ENCODE data around the gene F7.
"Not testable (repeated sequence)": the region's sequence is repeated elsewhere in the genome, so short reads cannot be mapped to it uniquely, and the experiment has no call there.

F7 gene

DNA sequence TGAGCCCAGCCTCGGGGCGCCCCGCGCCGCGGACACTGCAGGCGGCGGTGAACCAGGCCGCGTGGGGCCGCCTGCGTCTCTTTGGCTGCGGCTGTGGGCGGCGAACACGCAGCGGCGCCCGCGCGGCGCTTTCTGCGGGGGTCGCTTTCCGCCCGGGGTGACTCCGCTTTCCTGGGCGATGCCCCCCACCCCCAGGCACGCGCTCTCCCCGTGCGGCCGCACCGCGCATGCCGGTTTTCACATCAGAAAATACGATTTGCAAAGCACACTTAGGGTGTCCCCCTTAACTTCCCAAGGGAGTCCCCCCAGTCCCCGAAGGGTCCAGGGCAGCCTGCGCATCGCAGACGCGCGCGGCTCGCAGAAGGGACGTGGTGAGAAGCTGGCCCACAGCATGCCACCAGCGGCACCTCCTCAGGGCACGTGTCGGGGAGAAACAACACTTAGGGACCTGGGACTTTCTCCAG is 5.3 kb downstream of the F7 start:
- Histone ChIP-seq H3K9me3 (ENCODE audit: low read length) (no peaks in the 10 kb centered on the region), H3K9ac (ENCODE audit: low read length) (no peak overlapping the region), H3K4me1 (ENCODE audit: insufficient read depth, low read length) (no peaks in the 10 kb centered on the region), H3K36me3 (ENCODE audit: insufficient read depth, low read length) (no peaks in the 10 kb centered on the region), H3K27ac (ENCODE audit: low read depth, low read length) (no peak overlapping the region), H3K27me3 (ENCODE audit: control insufficient read depth in 1 of 2, insufficient read depth in 2 of 2, low read length in 2 of 2) (peaks cover 6 to 22% of the 10 kb centered on the region in 2 donors), H3K4me3 (ENCODE audit: low read depth in 1 of 2, low read length in 2 of 2) (no peak overlapping the region)

DNA sequence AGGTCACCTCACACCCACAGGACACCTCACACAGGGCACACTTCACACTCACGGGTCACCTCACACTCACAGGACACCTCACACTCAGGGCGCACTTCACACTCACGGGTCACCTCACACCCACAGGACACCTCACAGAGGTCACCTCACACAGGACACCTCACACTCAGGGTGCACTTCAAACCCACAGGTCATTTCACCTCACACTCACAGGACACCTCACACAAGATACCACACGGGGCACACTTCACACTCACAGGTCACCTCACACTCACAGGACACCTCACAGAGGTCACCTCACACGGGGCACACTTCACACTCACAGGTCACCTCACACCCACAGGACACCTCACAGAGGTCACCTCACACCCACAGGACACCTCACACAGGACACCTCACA is 6.2 kb downstream of the F7 start:
- not testable (repeated sequence) for H3K9me3 ChIP-seq (ENCODE audit: low read length); H3K4me3 ChIP-seq (ENCODE audit: low read depth in 1 of 2, low read length in 2 of 2)

DNA sequence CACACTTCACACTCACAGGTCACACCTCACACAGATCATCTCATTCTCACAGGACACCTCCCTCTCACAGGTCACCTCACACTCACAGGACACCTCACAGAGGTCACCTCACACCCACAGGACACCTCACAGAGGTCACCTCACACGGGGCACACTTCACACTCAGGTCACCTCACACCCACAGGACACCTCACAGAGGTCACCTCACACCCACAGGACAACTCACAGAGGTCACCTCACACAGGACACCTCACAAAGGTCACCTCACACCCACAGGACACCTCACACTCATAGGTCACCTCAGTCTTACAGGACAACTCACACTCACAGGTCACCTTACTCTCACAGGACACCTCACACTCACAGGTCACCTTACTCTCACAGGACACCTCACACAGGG is 6.9 kb downstream of the F7 start:
- not testable (repeated sequence) for H3K9me3 ChIP-seq (ENCODE audit: low read length); H3K36me3 ChIP-seq (ENCODE audit: insufficient read depth, low read length); H3K9ac ChIP-seq (ENCODE audit: low read length); H3K4me1 ChIP-seq (ENCODE audit: insufficient read depth, low read length); H3K4me3 ChIP-seq (ENCODE audit: low read depth in 1 of 2, low read length in 2 of 2); H3K27ac ChIP-seq (ENCODE audit: low read depth, low read length)
- H3K27me3 ChIP-seq (ENCODE audit: control insufficient read depth in 1 of 2, insufficient read depth in 2 of 2, low read length in 2 of 2), result peaks cover 6 to 22% of the 10 kb centered on the region in 2 donors

More for the DNA sequence above, 6.2 kb downstream of the F7 start:
- not testable (repeated sequence) for H3K27ac ChIP-seq (ENCODE audit: low read depth, low read length); H3K36me3 ChIP-seq (ENCODE audit: insufficient read depth, low read length); H3K4me1 ChIP-seq (ENCODE audit: insufficient read depth, low read length); H3K9ac ChIP-seq (ENCODE audit: low read length)
- peaks cover 6 to 22% of the 10 kb centered on the region in 2 donors for H3K27me3 ChIP-seq (ENCODE audit: control insufficient read depth in 1 of 2, insufficient read depth in 2 of 2, low read length in 2 of 2)

DNA sequence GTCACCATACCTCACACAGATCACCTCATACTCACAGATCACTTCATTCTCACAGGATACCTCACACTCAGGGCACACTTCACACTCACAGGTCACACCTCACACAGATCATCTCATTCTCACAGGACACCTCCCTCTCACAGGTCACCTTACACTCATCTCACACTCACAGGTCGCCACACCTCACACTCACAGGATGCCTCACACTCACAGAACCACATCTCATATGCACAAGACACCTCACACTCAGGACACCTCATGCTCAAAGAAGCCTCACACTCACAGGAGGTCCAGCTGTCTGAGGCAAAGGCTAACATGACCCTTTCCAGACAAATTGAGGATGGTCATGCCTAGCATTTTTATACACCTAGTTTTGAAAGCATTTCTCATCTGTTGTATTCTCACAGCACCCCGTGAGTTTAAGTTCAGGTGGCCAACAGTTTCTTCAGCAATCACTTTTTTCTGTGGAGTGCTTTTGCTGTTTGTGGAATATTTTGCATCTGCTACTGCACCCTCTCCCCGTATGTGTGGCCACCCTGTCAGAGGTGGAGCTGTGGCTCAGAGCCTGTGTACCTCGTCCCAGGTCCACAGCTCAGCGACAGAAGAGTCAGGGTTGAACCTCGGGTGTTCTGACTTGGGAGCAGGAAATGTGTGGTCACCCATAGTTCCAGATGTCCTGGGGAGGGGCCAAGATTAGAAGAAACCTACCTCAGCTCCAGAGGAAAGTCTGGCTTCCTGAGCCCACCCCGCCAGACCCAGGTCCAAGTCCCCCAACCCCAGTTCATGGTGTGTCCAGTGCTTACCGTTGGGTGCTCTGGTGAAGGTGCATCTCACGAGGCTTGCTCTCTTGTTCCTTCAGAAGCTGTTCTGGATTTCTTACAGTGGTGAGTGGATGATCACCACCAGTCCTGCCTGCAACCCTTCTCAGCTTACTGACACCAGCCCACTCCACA is 7.6 kb downstream of the F7 start:
- no peak overlapping the region for H3K4me3 ChIP-seq (ENCODE audit: low read depth in 1 of 2, low read length in 2 of 2)
- no peaks in the 10 kb centered on the region for H3K9me3 ChIP-seq (ENCODE audit: low read length)
- no peak overlapping the region for H3K9ac ChIP-seq (ENCODE audit: low read length)
- no peaks in the 10 kb centered on the region for H3K36me3 ChIP-seq (ENCODE audit: insufficient read depth, low read length)
- no peak overlapping the region for H3K27ac ChIP-seq (ENCODE audit: low read depth, low read length)
- H3K4me1 ChIP-seq (ENCODE audit: insufficient read depth, low read length), result no peaks in the 10 kb centered on the region
- H3K27me3 ChIP-seq (ENCODE audit: control insufficient read depth in 1 of 2, insufficient read depth in 2 of 2, low read length in 2 of 2), result peaks cover 6 to 22% of the 10 kb centered on the region in 2 donors

DNA sequence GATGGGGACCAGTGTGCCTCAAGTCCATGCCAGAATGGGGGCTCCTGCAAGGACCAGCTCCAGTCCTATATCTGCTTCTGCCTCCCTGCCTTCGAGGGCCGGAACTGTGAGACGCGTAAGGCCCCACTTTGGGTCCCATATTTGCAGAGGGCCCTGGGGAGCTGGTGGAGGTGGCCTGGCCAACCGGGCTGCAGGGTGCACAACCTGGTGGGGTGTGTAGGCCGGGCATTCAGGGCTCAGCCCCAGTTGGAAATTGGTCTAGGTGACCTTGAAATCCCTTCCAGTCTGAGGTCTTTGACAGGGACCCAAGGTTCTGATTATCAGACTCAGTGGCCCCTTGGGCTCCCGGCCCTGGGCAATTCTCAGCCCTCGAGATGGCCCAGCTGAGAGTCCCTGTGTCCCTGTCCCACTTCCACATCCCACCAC is 8.3 kb downstream of the F7 start:
- H3K36me3 ChIP-seq (ENCODE audit: insufficient read depth, low read length), result no peaks in the 10 kb centered on the region
- H3K27me3 ChIP-seq (ENCODE audit: control insufficient read depth in 1 of 2, insufficient read depth in 2 of 2, low read length in 2 of 2), result peaks cover 6 to 22% of the 10 kb centered on the region in 2 donors
- H3K4me1 ChIP-seq (ENCODE audit: insufficient read depth, low read length), result no peaks in the 10 kb centered on the region
- no peak overlapping the region for H3K27ac ChIP-seq (ENCODE audit: low read depth, low read length)
- H3K9me3 ChIP-seq (ENCODE audit: low read length), result no peaks in the 10 kb centered on the region
- no peak overlapping the region for H3K4me3 ChIP-seq (ENCODE audit: low read depth in 1 of 2, low read length in 2 of 2)
- H3K9ac ChIP-seq (ENCODE audit: low read length), result no peak overlapping the region

DNA sequence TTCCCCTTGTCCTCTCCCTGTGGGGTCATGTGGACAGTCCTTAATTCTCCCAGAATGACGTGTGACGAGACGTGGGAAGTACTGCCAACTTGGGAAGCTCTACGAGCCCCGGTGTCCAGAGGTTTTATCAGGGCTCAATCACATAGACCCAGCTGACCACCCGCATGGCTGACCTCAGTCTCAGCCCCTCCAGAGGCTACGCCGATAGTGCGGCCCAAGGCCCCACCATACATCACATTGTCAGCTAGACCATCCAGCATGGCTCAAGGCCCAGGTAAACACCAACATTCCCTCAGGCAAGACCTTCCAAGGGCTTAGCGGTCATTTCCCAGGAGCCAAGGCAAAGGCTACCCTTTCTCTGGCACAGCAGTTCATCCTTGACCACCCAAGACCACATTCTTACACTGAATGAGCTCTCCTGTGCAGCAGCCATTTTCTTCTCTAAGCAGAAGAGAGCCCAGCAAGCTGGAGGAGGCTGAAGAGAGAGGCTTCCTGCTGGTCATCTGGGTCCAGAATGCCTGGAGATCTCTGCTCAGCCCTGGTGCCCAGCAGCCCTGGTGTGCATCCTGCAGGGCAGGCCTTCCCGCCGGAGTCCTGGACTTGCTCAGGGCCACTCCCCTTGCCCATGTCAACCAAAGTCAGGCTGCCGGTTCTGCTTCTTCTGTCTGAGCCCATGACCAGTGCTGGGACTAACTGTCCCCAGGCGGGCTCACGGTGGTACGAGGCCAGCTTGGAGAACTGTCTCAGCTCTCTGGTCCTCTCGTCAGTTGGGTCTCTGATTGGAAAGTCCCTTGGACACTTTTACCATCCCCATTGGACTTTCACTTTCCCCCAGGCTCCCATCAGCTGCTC is 9.1 kb downstream of the F7 start:
- Histone ChIP-seq H3K4me3 (ENCODE audit: low read depth in 1 of 2, low read length in 2 of 2) (no peak overlapping the region), H3K4me1 (ENCODE audit: insufficient read depth, low read length) (no peaks in the 10 kb centered on the region), H3K9me3 (ENCODE audit: low read length) (no peaks in the 10 kb centered on the region), H3K27me3 (ENCODE audit: control insufficient read depth in 1 of 2, insufficient read depth in 2 of 2, low read length in 2 of 2) (peaks cover 6 to 14% of the 10 kb centered on the region in 2 donors), H3K9ac (ENCODE audit: low read length) (no peak overlapping the region), H3K36me3 (ENCODE audit: insufficient read depth, low read length) (no peaks in the 10 kb centered on the region), H3K27ac (ENCODE audit: low read depth, low read length) (no peak overlapping the region)

DNA sequence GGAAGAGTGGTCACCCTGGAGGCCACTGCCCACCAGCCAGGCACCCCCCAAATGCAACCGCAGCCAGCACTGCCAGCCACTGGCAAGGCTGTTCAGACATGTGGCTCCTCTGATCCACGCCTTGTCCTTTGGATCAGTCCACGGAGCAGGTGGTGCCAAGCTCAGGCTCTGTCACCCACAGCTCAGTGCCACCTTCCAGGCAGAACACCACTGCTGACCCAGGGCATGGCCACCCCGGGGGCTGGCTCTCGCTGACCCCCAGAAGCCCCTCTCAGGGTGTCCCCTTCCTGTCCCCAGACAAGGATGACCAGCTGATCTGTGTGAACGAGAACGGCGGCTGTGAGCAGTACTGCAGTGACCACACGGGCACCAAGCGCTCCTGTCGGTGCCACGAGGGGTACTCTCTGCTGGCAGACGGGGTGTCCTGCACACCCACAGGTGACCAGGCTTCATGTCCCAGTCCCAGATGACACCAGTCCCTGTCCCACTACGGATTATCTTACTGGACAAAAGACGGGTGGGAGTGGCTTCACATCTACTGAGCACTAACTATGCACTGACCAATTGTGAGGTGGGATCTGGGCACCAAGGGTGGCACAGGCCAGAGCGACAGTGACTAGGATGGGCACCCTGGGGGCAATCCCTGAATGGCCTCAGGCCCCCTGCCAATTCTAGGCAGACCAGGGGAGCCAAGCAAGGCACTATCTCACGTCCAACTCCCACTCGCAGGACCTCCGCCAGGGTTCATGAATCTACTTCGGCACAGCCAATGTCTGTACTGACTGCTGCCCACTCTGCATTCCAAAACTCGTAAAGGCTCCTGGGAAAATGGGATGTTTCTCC is 10.0 kb downstream of the F7 start:
- Histone ChIP-seq H3K27ac (ENCODE audit: low read depth, low read length) (no peak overlapping the region), H3K9ac (ENCODE audit: low read length) (no peak overlapping the region), H3K4me3 (ENCODE audit: low read depth in 1 of 2, low read length in 2 of 2) (no peak overlapping the region), H3K4me1 (ENCODE audit: insufficient read depth, low read length) (no peaks in the 10 kb centered on the region), H3K36me3 (ENCODE audit: insufficient read depth, low read length) (no peaks in the 10 kb centered on the region), H3K9me3 (ENCODE audit: low read length) (no peaks in the 10 kb centered on the region), H3K27me3 (ENCODE audit: control insufficient read depth in 1 of 2, insufficient read depth in 2 of 2, low read length in 2 of 2) (peaks cover 6% of the 10 kb centered on the region in 2 donors)

DNA sequence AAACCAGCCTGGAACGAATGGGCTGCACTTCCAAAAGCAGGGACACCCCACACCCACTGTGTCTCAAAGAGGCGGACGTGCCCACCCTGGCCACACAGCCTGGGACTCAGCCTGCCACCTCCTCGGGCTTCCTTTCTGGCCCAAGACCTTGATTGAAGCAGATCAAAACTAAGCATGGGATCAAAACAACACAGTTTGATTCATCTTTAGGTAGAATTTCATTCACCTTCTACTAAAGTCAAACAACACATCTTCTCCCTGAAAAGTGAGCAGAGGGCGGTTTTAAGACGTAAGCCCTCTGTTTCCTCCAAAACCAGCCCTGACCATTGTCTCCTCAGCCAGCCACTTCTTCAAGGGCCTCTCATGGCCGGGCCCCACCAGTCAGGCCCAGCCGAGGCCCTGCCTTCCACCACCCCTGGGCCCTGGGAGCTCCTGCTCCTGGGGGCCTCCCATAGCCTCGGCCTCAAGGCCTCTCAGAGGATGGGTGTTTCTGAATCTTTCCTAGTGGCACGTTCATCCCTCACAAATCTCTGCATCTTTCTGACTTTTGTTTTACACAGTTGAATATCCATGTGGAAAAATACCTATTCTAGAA is 10.7 kb downstream of the F7 start:
- H3K4me3 ChIP-seq (ENCODE audit: low read depth in 1 of 2, low read length in 2 of 2), result no peak overlapping the region
- H3K27me3 ChIP-seq (ENCODE audit: control insufficient read depth in 1 of 2, insufficient read depth in 2 of 2, low read length in 2 of 2), result peaks cover 0 to under 1% of the 10 kb centered on the region in 2 donors
- no peak overlapping the region for H3K9ac ChIP-seq (ENCODE audit: low read length)
- H3K36me3 ChIP-seq (ENCODE audit: insufficient read depth, low read length), result no peaks in the 10 kb centered on the region
- H3K27ac ChIP-seq (ENCODE audit: low read depth, low read length), result no peak overlapping the region
- no peaks in the 10 kb centered on the region for H3K9me3 ChIP-seq (ENCODE audit: low read length)
- no peaks in the 10 kb centered on the region for H3K4me1 ChIP-seq (ENCODE audit: insufficient read depth, low read length)

DNA sequence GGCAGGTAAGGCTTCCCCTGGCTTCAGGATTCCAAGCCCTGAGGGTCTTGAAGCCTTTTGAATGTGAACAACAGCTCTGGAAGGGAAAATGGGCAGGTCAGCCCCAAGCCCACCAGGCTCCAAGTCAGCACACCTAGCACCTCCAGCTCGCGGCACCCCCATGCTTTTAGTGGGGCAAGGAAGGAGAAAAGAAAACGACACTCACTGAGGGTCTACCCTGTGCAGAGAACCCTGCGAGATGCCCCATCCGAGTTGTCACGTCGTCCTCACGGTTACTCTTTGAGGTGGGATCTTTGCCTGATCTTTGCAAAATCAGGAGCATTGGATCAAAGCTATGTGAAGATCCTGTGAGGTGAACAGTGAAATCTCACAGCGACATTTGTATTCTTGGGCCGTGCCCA is 11.3 kb downstream of the F7 start:
- H3K4me1 ChIP-seq (ENCODE audit: insufficient read depth, low read length), result no peaks in the 10 kb centered on the region
- no peak overlapping the region for H3K9ac ChIP-seq (ENCODE audit: low read length)
- no peak overlapping the region for H3K4me3 ChIP-seq (ENCODE audit: low read depth in 1 of 2, low read length in 2 of 2)
- no peak overlapping the region for H3K27ac ChIP-seq (ENCODE audit: low read depth, low read length)
- H3K36me3 ChIP-seq (ENCODE audit: insufficient read depth, low read length), result no peaks in the 10 kb centered on the region
- H3K9me3 ChIP-seq (ENCODE audit: low read length), result no peaks in the 10 kb centered on the region
- no peaks in the 10 kb centered on the region for H3K27me3 ChIP-seq (ENCODE audit: control insufficient read depth in 1 of 2, insufficient read depth in 2 of 2, low read length in 2 of 2)

DNA sequence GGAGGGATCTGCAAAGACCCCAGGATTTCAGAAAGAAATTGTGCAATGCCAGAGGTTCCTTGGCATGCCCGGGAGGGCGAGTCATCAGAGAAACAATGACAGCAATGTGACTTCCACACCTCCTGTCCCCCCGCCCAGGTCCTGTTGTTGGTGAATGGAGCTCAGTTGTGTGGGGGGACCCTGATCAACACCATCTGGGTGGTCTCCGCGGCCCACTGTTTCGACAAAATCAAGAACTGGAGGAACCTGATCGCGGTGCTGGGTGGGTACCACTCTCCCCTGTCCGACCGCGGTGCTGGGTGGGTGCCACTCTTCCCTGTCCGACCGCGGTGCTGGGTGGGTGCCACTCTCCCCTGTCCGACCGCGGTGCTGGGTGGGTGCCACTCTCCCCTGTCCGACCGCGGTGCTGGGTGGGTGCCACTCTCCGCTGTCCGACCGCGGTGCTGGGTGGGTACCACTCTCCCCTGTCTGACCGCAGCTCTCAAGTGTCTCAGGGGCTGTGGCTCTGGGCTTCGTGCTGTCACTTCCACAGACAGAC is 11.8 kb downstream of the F7 start:
- Histone ChIP-seq H3K4me3 (ENCODE audit: low read depth in 1 of 2, low read length in 2 of 2) (no peak overlapping the region), H3K9ac (ENCODE audit: low read length) (no peak overlapping the region), H3K36me3 (ENCODE audit: insufficient read depth, low read length) (no peaks in the 10 kb centered on the region), H3K4me1 (ENCODE audit: insufficient read depth, low read length) (no peaks in the 10 kb centered on the region), H3K27ac (ENCODE audit: low read depth, low read length) (no peak overlapping the region), H3K9me3 (ENCODE audit: low read length) (no peaks in the 10 kb centered on the region), H3K27me3 (ENCODE audit: control insufficient read depth in 1 of 2, insufficient read depth in 2 of 2, low read length in 2 of 2) (no peaks in the 10 kb centered on the region)
